HepG2 (cell line): Measurements from ENCODE around the gene MCEE. TPM values are rescaled to one million over a fixed set of nuclear protein-coding genes. Genes with fewer than 3 reads are reported as not detected.

Experiments used
- AKAP8 ChIP-seq: sonication (generic); formaldehyde crosslinking; IDR thresholded peaks from 2 replicates; pipeline ENCODE4 v1.5.1; 2020; ENCODE audit warnings: mild to moderate bottlenecking, missing genetic modification reagents
- CEBPB ChIP-seq: IDR thresholded peaks from 2 replicates; pipeline ENCODE4 v1.6.1; 2011; ENCODE audit warnings: low read depth, low read length, improper control_type of control experiment, borderline replicate concordance
- DZIP1 ChIP-seq: sonication (generic); formaldehyde crosslinking; IDR thresholded peaks from 2 replicates; pipeline ENCODE4 v1.5.0; 2020; ENCODE audit warnings: mild to moderate bottlenecking, missing genetic modification reagents
- FOXK1 ChIP-seq: sonication (generic); formaldehyde crosslinking; IDR thresholded peaks from 2 replicates; pipeline ENCODE4 v1.4.0; 2020; ENCODE audit warnings: low read depth, missing genetic modification reagents, borderline replicate concordance
- HIC2 ChIP-seq: sonication (generic); formaldehyde crosslinking; IDR thresholded peaks from 2 replicates; pipeline ENCODE4 v1.9.0; 2022; ENCODE audit warnings: low read depth, missing genetic modification reagents
- HOMEZ ChIP-seq: IDR thresholded peaks from 2 replicates; pipeline ENCODE4 v1.6.1; 2016; ENCODE audit warnings: low read depth
- KAT8 ChIP-seq: IDR thresholded peaks from 2 replicates; pipeline ENCODE4 v1.6.1; 2016; ENCODE audit warnings: missing genetic modification reagents, missing compliant biosample characterization
- MAZ ChIP-seq, 2 experiments: sonication (generic) in 1 of 2; formaldehyde crosslinking in 1 of 2; IDR thresholded peaks; 2 replicates each; pipeline versions ENCODE4 v1.5.0 to v1.6.1; 2012 to 2020; ENCODE audit warnings: low read depth in 2 of 2, mild to moderate bottlenecking in 2 of 2, borderline replicate concordance in 1 of 2, improper control_type of control experiment in 1 of 2, low read length in 1 of 2, missing genetic modification reagents in 1 of 2, moderate library complexity in 1 of 2
- PATZ1 ChIP-seq: sonication (generic); formaldehyde crosslinking; IDR thresholded peaks from 2 replicates; pipeline ENCODE4 v1.4.0; 2020; ENCODE audit warnings: missing genetic modification reagents
- PHF8 ChIP-seq: sonication (generic); formaldehyde crosslinking; IDR thresholded peaks from 2 replicates; pipeline ENCODE4 v1.5.0; 2020; ENCODE audit warnings: missing genetic modification reagents
- RCOR2 ChIP-seq: IDR thresholded peaks from 2 replicates; pipeline ENCODE4 v1.6.1; 2016; ENCODE audit warnings: missing biosample characterization, missing genetic modification reagents
- ZFP1 ChIP-seq: IDR thresholded peaks from 2 replicates; pipeline ENCODE4 v1.6.1; 2016
- ZFP62 ChIP-seq: sonication (generic); formaldehyde crosslinking; IDR thresholded peaks from 2 replicates; pipeline ENCODE4 v1.4.0; 2020; ENCODE audit warnings: missing genetic modification reagents
- ZNF121 ChIP-seq: sonication (generic); formaldehyde crosslinking; IDR thresholded peaks from 2 replicates; pipeline ENCODE4 v1.5.0; 2020; ENCODE audit warnings: mild to moderate bottlenecking, missing genetic modification reagents
- ZNF367 ChIP-seq: sonication (generic); formaldehyde crosslinking; IDR thresholded peaks from 2 replicates; pipeline ENCODE4 v1.4.0; 2020; ENCODE audit warnings: missing genetic modification reagents, borderline replicate concordance
- ZNF503 ChIP-seq: sonication (generic); formaldehyde crosslinking; IDR thresholded peaks from 2 replicates; pipeline ENCODE4 v1.4.0; 2020; ENCODE audit warnings: missing genetic modification reagents
- ZNF557 ChIP-seq: sonication (generic); formaldehyde crosslinking; IDR thresholded peaks from 2 replicates; pipeline ENCODE4 v1.4.0; 2020; ENCODE audit warnings: missing genetic modification reagents
- ZNF569 ChIP-seq: sonication (generic); formaldehyde crosslinking; IDR thresholded peaks from 2 replicates; pipeline ENCODE4 v1.5.0; 2020; ENCODE audit warnings: mild to moderate bottlenecking, missing genetic modification reagents, moderate library complexity, borderline replicate concordance
- ZNF639 ChIP-seq: conservative IDR thresholded peaks from 2 replicates; pipeline ENCODE4 v1.6.1; 2018; ENCODE audit warnings: missing genetic modification reagents
- ZSCAN22 ChIP-seq: sonication (generic); formaldehyde crosslinking; IDR thresholded peaks from 2 replicates; pipeline ENCODE4 v1.4.0; 2020; ENCODE audit warnings: mild to moderate bottlenecking, missing genetic modification reagents
- polyA plus RNA-seq, 8 experiments: library from polyadenylated mRNA; depleted of rRNA in 3 of 8; stranded (reverse) in 7 of 8; unstranded in 1 of 8; fragments of >200 nt; fragmentation: Illumina TruSeq in 4 of 8; extraction: Trizol in 4 of 8; gene quantifications; 2 replicates each; pipeline versions ENCODE4 v1.2.1 to v1.2.3, GENCODE V29; 2011 to 2016; ENCODE audit warnings: low read depth in 4 of 8, missing spikeins in 1 of 8, mixed read lengths in 1 of 8; ENCODE audit not compliant: insufficient read depth in 1 of 8
- total RNA-seq, 5 experiments: library from RNA; depleted of rRNA; stranded (reverse); fragments of >200 nt; fragmentation: Illumina TruSeq; extraction: Trizol; gene quantifications; 2 replicates each; pipeline ENCODE4 v1.2.3, GENCODE V29; 2016; ENCODE audit warnings: low read depth in 1 of 5

Gene MCEE
- total and polyA plus RNA-seq, 2 of the 13 experiments (the other 11 are each of a cell fraction or from before 2014, with no cell fraction given), result 32.0 to 66.9 TPM

- no peak for TF ChIP-seq ZNF639 (CRISPR knock-in tag)
- TF ChIP-seq ZNF121 (CRISPR knock-in tag), result no peak
- no peak for TF ChIP-seq HIC2 (CRISPR knock-in tag)
- TF ChIP-seq ZNF569, result no peak
- TF ChIP-seq MAZ (IDR thresholded peaks at IDR 0.05; ENCODE audit: borderline replicate concordance, low read depth, low read length), result no peak
- TF ChIP-seq MAZ (CRISPR knock-in tag; IDR thresholded peaks at IDR 0.05; ENCODE audit: low read depth), result no peak
- TF ChIP-seq DZIP1 (CRISPR knock-in tag), result no peak
- no peak for TF ChIP-seq PHF8 (CRISPR knock-in tag)
- no peak for TF ChIP-seq KAT8 (CRISPR knock-in tag)
- no peak for TF ChIP-seq CEBPB
- TF ChIP-seq HOMEZ (CRISPR knock-in tag), result no peak
- no peak; the same call in 1 of the 2 replicates for TF ChIP-seq AKAP8
- TF ChIP-seq ZNF557 (CRISPR knock-in tag), result no peak; the same call in 1 of the 2 replicates
- TF ChIP-seq ZFP62, result no peak
- no peak; the same call in 1 of the 2 replicates for TF ChIP-seq PATZ1 (CRISPR knock-in tag)
- no peak for TF ChIP-seq RCOR2
- TF ChIP-seq ZNF503, result no peak
- peak; percentile 59; the same call in 1 of the 2 replicates for TF ChIP-seq ZSCAN22 (CRISPR knock-in tag)
- peak; percentile 37; the same call in 1 of the 2 replicates for TF ChIP-seq ZNF367 (CRISPR knock-in tag)
- TF ChIP-seq ZFP1 (CRISPR knock-in tag), result no peak
- no peak for TF ChIP-seq FOXK1 (CRISPR knock-in tag)
These were observed 202 bp downstream of the MCEE start (continued) for GRCh38 chr2:71129902-71130151.
